Stomach (tissue), 9 donors: Measurements from ENCODE around the gene LHX1. TPM values are rescaled to one million over a fixed set of nuclear protein-coding genes. Genes with fewer than 3 reads are reported as not detected.

Experiments
- DNase-seq, 2 donors: peaks; one replicate each; pipeline versions ENCODE4 v3.0.0 to v3.0.0-alpha.2; 2013 to 2019
- H3K27ac ChIP-seq, 5 donors: fragments of 200-600 bp in 4 of 5; sonication (generic) in 4 of 5; one replicate each; pipeline ENCODE4 v1.5.1; 2013 to 2019; ENCODE audit warnings: mild to moderate bottlenecking in 1 of 5, moderate library complexity in 1 of 5
- H3K27me3 ChIP-seq, 3 donors: fragments of 200-600 bp; sonication (generic); one replicate each; pipeline ENCODE4 v1.5.1; 2017 to 2019; ENCODE audit warnings: mixed run types in 1 of 3
- H3K36me3 ChIP-seq, 4 donors: fragments of 200-600 bp; sonication (generic); 1 replicate in 3 of 4; 2 replicates in 1 of 4; pipeline ENCODE4 v1.5.1; 2016 to 2019
- H3K4me1 ChIP-seq, 4 donors: fragments of 200-600 bp; sonication (generic); one replicate each; pipeline ENCODE4 v1.5.1; 2016 to 2019
- H3K4me3 ChIP-seq, 4 donors: fragments of 200-600 bp; sonication (generic) in 3 of 4; one replicate each; pipeline ENCODE4 v1.5.1; 2016 to 2019; ENCODE audit warnings: mild to moderate bottlenecking in 1 of 4
- H3K9me3 ChIP-seq, 4 donors: fragments of 200-600 bp; sonication (generic); one replicate each; pipeline ENCODE4 v1.5.1; 2016 to 2019
- EP300 ChIP-seq: sonication (generic); formaldehyde crosslinking; IDR thresholded peaks from one replicate; pipeline ENCODE4 v1.6.1; 2017; ENCODE audit warnings: antibody characterized with exemption
- POLR2A ChIP-seq, 4 donors: fragments of 450-650 bp; IDR thresholded peaks; one replicate each; pipeline ENCODE4 v1.6.1; 2016; ENCODE audit warnings: antibody characterized with exemption in 4 of 4, control low read depth in 2 of 4, mild to moderate bottlenecking in 1 of 4, moderate library complexity in 1 of 4
- POLR2AphosphoS5 ChIP-seq, 3 donors: sonication (generic); formaldehyde crosslinking; IDR thresholded peaks; one replicate each; pipeline ENCODE4 v1.6.1; 2016; ENCODE audit warnings: antibody characterized with exemption in 3 of 3
- WGBS, 5 donors: extraction: QIAGEN DNeasy Blood & Tissue Kit in 3 of 5; methylation state at CpG; one replicate each; pipeline versions ENCODE4 v1.1.5 to v1.1.7; 2013 to 2018; 5-methylcytosine and 5-hydroxymethylcytosine counted together
- intact Hi-C: fragments of 100-400 bp; cut with DNase I; formaldehyde crosslinking; loops from one replicate; pipeline ENCODE4 v1.15.1; 2023; ENCODE audit warnings: low total_unique reads
- polyA plus RNA-seq, 3 donors: library from polyadenylated mRNA; stranded (reverse); fragments of 200-250 nt; gene quantifications; one replicate each; pipeline ENCODE4 v1.2.3, GENCODE V29; 2013
- total RNA-seq, 5 donors: library from RNA; depleted of rRNA; stranded (reverse); fragments of >200 nt; gene quantifications; one replicate each; pipeline versions ENCODE4 v1.1.0 to v1.2.3, GENCODE V29; 2014 to 2016
- TF ChIP-seq, protein P1 (sequence below), 7 experiments: fragments of 450-650 bp in 4 of 7; fragments of 200-600 bp in 3 of 7; sonication (generic) in 3 of 7; IDR thresholded peaks; one replicate each; pipeline ENCODE4 v1.5.1; 2016 to 2019; ENCODE audit warnings: antibody characterized with exemption in 7 of 7, control low read depth in 2 of 7, mild to moderate bottlenecking in 1 of 7
- donor health status: healthy with polysubstance abuse.
- donor health status: Bipolar disorder and iron deficiency.
- donor health status: healthy.

The LHX1 gene
- total and polyA plus RNA-seq, 8 donors: not detected

DNA sequence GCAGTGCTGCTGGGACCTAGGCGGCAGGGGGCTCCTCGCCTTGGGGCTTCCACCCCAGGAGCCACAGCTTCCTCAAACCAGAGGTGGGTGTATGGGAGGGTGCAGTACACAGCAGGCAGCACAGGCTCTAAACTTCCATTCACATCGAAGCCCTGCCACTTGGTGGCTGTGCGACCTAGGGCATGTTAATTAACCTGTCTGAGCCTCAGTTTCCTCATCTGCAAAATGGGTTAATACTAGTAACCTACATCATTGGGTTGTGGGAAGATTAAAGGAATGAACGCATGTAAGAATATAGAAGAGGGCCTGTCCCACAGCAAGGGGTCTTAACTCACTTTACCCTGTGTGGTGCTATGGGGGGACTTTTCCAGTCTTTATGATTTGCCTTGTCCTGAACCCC, 26.8 kb upstream of the LHX1 start:
- no peak for DNase-seq
- Histone ChIP-seq H3K9me3 (no peaks in the 10 kb centered on the region), H3K4me3 (no peak overlapping the region), H3K36me3 (no peaks in the 10 kb centered on the region), H3K4me1 (no peaks in the 10 kb centered on the region), H3K27me3 (peaks cover 0 to 86% (median 12%) of the 10 kb centered on the region in 3 donors), H3K27ac (no peak overlapping the region)
- TF ChIP-seq, protein P1, sequence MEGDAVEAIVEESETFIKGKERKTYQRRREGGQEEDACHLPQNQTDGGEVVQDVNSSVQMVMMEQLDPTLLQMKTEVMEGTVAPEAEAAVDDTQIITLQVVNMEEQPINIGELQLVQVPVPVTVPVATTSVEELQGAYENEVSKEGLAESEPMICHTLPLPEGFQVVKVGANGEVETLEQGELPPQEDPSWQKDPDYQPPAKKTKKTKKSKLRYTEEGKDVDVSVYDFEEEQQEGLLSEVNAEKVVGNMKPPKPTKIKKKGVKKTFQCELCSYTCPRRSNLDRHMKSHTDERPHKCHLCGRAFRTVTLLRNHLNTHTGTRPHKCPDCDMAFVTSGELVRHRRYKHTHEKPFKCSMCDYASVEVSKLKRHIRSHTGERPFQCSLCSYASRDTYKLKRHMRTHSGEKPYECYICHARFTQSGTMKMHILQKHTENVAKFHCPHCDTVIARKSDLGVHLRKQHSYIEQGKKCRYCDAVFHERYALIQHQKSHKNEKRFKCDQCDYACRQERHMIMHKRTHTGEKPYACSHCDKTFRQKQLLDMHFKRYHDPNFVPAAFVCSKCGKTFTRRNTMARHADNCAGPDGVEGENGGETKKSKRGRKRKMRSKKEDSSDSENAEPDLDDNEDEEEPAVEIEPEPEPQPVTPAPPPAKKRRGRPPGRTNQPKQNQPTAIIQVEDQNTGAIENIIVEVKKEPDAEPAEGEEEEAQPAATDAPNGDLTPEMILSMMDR (IDR thresholded peaks at IDR 0.05): no peak
- TF ChIP-seq POLR2A (IDR thresholded peaks at IDR 0.05): no peak
- no peak for TF ChIP-seq POLR2AphosphoS5 (IDR thresholded peaks at IDR 0.05)
- no peak for TF ChIP-seq EP300
- intact Hi-C loops: no loop called here
- WGBS, 5 donors: 74 to 81% (median 79%) methylated on average over 5 of the region's 5 CpGs

DNA sequence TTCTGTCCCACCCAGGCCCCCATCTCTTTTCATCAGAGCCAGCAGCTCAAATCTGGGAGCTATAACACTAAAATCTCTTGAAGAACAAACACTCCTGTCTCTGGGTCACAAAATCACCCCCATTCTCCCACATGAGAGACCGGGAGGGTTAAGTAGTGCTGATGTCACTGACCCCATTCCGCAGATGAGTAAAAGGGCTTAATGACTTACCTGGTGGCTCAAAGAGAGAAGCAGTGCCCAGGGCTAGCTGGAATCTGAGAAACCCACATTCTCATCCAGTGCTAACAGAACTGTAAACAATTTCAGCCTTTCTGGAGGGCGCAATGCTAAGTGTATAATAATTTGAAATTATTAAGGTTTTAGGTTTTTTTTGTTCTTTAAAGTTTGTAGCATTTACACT, 26.3 kb upstream of the LHX1 start:
- WGBS, 5 donors: 51 to 66% (median 56%) methylated on average over 3 of the region's 3 CpGs
- Histone ChIP-seq H3K9me3 (no peaks in the 10 kb centered on the region), H3K27ac (no peak overlapping the region), H3K27me3 (peaks cover 0 to 82% (median 12%) of the 10 kb centered on the region in 3 donors), H3K4me3 (no peak overlapping the region), H3K36me3 (no peaks in the 10 kb centered on the region), H3K4me1 (no peaks in the 10 kb centered on the region)
- TF ChIP-seq, protein P1 (IDR thresholded peaks at IDR 0.05): no peak
- TF ChIP-seq EP300 (no peak), POLR2AphosphoS5 (IDR thresholded peaks at IDR 0.05) (no peak), POLR2A (IDR thresholded peaks at IDR 0.05) (no peak)
- DNase-seq: no peak
- intact Hi-C loops: no loop called here

DNA sequence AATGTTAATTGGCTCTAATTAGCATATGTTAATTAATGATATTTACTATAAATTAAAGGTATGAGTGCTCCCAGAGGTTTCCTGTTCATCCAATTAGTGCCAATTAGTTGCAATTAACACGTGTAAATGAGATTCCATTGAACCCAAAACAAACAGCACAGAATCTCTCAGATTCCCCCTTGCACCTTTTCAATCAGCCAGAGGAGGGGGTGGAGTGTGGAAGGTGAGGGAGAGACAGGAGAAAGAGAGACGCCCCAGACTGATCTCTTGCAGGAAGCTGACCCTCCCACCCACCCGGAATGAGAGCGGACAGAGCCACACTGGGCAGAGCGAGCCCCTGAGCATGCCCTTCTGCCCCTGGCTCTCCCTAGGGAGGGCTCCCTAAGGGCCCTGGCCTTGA, 24.1 kb upstream of the LHX1 start:
- 26 to 35% (median 32%) methylated on average over 5 of the region's 5 CpGs for WGBS, 5 donors
- Histone ChIP-seq H3K27ac (no peak overlapping the region), H3K36me3 (no peaks in the 10 kb centered on the region), H3K27me3 (peaks cover 0 to 68% (median 12%) of the 10 kb centered on the region in 3 donors), H3K9me3 (no peaks in the 10 kb centered on the region), H3K4me3 (no peak overlapping the region), H3K4me1 (no peaks in the 10 kb centered on the region)
- TF ChIP-seq, protein P1 (IDR thresholded peaks at IDR 0.05): no peak
- no peak for TF ChIP-seq POLR2AphosphoS5 (IDR thresholded peaks at IDR 0.05)
- TF ChIP-seq EP300: no peak
- TF ChIP-seq POLR2A (IDR thresholded peaks at IDR 0.05): no peak
- intact Hi-C loops: no loop called here
- DNase-seq: no peak

DNA sequence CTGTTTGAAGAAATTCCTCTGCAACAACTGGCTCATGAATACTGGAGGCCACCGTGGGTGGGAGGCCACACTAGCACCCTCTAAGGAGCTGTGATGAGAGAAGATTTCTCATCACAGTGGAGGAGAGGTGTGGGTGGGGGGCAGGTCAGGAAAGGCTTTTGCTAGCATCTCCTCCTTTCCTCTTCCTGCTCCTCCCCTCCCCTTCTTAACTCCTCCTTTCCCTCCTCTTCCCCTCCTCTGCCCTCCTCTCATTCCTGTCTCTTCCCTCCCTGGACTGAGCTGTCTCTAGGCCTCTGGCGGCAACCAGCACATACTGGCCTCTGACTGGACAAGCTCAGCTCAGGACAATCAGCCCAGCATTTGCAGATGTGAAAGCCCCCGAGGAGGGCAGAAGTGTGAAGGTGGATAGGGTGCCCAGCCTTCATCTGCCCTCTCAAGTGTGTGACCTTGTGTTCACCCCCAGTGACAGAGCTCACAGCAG, 19.0 kb upstream of the LHX1 start:
- TF ChIP-seq, protein P1 (IDR thresholded peaks at IDR 0.05): no peak
- TF ChIP-seq POLR2AphosphoS5 (IDR thresholded peaks at IDR 0.05): no peak
- no peak for TF ChIP-seq EP300
- no peak for TF ChIP-seq POLR2A (IDR thresholded peaks at IDR 0.05)
- Histone ChIP-seq H3K9me3 (no peaks in the 10 kb centered on the region), H3K4me3 (no peak overlapping the region), H3K27me3 (peaks cover 0 to 69% (median 21%) of the 10 kb centered on the region in 3 donors), H3K36me3 (no peaks in the 10 kb centered on the region), H3K4me1 (peaks cover 0 to 4% (median under 1%) of the 10 kb centered on the region in 4 donors), H3K27ac (no peak overlapping the region)
- 31 to 47% (median 43%) methylated on average over 3 of the region's 3 CpGs for WGBS, 5 donors
- no peak for DNase-seq
- intact Hi-C loops: no loop called here
